GM12865 (cell line): Measurements from ENCODE around the gene RBM33.
A peak's percentile ranks its signal among the peaks of the same experiment; 100 is the strongest.

Experiments
- DNase-seq: peaks from one replicate; pipeline ENCODE4 v3.0.0; 2010; ENCODE audit warnings: low read depth
- H3K4me3 ChIP-seq: 2 replicates; pipeline ENCODE4 v1.5.1; 2011; ENCODE audit warnings: mild to moderate bottlenecking, low read depth, low read length, control low read depth
- TF ChIP-seq, protein P1 (sequence below): IDR thresholded peaks from 2 replicates; pipeline ENCODE4 v1.5.1; 2011; ENCODE audit warnings: low read length, control low read depth, low read depth, inconsistent platforms; ENCODE audit not compliant: insufficient read depth; ENCODE audit errors: missing control alignments

RBM33 gene

DNA sequence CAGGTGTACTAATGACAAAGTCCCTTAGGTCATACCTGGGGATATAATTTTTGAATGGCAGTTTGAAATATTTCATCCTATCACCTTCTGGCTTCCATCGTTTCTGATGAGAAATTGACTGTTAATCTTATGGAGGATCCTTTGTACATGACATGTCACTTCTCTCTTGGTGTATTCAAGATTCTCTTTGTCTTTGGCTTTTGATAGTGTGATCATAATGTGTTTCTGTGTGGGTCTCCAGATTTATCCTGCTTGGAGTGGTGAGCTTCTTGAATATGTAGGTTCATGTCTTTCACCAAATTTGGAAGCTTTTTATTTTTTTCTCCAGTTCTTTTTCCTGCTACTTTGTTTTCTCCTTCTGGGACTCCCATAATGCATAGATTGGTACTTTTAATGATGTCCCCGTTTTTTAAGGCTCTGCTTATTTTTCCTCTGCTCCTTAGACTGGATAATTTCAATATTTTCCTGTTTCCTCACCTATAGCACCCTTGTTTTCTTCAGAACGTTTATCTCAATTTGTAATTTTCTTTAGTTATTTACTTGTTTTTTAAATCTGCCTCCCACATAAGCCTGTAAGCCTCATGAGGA lies 4.4 kb downstream of the RBM33 start:
- TF ChIP-seq, protein P1, sequence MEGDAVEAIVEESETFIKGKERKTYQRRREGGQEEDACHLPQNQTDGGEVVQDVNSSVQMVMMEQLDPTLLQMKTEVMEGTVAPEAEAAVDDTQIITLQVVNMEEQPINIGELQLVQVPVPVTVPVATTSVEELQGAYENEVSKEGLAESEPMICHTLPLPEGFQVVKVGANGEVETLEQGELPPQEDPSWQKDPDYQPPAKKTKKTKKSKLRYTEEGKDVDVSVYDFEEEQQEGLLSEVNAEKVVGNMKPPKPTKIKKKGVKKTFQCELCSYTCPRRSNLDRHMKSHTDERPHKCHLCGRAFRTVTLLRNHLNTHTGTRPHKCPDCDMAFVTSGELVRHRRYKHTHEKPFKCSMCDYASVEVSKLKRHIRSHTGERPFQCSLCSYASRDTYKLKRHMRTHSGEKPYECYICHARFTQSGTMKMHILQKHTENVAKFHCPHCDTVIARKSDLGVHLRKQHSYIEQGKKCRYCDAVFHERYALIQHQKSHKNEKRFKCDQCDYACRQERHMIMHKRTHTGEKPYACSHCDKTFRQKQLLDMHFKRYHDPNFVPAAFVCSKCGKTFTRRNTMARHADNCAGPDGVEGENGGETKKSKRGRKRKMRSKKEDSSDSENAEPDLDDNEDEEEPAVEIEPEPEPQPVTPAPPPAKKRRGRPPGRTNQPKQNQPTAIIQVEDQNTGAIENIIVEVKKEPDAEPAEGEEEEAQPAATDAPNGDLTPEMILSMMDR: no peak
- no peak for DNase-seq
- no peak overlapping the region for H3K4me3 ChIP-seq

DNA sequence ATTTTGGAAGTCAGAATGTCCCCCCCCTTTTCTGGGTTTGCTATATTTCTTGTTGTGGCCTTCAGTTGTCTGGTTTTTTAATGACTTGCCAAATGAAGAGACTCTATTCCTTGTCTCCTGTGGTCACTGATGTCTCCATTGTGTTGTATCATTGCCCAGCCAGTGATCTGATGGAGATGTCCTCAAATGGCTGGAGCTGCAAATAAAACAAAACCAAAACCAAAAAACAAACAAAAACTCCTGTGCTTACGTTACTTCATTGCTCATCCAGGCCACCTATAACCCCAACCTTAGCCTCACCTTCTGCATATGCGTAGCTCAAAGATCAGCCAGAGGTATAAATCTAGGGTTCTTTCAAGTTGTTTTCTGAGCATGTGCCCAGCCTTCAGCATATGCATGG lies 5.1 kb downstream of the RBM33 start:
- no peak overlapping the region for H3K4me3 ChIP-seq
- TF ChIP-seq, protein P1: no peak
- no peak for DNase-seq

DNA sequence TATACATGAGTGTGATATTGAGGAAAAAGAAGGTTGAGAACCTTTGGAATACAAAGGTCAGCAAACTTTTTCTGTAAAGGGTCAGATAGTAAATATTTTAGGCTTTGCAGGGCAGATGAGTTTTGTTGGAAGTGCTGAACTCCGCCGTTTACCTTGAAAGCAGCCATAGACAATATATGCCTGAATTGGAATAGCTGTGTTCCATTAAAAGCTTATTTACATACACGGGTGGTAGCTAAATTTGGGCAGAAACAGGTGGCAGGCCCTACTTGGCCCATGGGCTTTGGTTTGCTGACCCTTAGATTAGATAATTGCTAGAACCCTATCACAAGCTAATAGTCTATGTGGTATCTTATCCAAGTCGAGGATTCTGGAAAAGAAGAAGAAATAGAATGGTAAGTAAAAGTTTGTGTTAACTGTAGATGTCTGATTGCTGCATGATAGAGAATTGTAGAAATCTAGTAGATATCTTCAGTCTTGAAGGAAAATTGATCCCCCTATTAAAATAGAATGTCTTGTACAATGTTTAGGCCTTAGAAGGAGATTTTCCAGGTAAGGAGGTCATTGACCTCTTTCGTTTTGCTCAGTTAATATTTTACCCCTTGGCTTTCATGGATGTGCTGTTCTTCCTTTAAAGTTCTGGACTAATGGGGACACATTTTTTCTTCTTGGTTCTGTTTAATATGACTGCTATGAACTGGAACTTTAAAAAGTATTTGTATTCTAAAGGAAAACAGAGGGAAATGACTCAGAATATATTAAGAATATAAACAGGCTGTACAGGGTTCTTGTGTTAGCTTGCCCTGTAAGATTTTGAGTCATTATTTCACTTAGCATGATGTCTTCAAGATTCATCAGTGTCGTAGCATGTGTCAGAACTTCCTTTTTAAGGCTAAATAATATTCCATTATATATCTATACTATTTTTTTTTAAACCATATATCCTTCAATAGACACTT lies 8.0 kb downstream of the RBM33 start:
- no peak overlapping the region for H3K4me3 ChIP-seq
- no peak for DNase-seq
- TF ChIP-seq, protein P1: no peak

DNA sequence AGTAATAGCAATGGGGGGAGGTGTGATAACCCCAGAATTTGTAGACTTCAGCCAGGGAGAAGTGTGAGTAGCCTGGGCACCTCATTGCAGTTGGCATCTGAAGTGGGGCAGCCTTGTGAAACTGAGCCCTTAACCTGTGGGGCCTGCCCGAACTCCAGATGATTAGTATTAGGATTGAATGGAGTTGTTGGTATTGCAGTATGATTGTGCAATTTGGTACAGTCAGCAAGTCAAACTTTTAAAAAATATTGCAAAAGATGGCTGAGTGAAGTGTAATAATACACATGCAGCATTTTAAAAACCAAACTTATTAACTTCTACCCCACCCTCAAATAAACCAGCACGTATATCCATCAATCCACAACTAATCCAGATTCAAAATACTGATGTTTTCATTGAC lies 9.3 kb downstream of the RBM33 start:
- no peak for DNase-seq
- TF ChIP-seq, protein P1: no peak
- no peak overlapping the region for H3K4me3 ChIP-seq

DNA sequence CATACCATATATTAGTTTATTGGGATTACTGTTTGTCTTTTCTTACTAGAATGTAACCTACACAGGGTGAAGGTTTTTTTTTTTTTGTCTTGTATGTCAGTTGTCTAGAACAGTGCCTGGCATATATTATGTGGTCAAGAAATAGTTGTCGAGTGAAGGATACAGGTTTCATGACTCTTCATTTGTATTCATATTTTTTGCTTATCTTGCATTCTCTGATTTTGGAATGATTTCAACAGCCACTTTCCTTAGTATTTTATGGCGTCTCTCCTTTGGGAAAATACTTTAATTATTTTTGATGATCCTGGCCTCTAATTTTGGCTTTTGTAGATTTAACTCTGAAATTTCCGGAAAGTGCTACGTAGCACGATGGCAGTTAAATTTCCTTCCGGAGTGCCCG lies 12.4 kb downstream of the RBM33 start:
- no peak overlapping the region for H3K4me3 ChIP-seq
- no peak for DNase-seq
- TF ChIP-seq, protein P1: no peak

DNA sequence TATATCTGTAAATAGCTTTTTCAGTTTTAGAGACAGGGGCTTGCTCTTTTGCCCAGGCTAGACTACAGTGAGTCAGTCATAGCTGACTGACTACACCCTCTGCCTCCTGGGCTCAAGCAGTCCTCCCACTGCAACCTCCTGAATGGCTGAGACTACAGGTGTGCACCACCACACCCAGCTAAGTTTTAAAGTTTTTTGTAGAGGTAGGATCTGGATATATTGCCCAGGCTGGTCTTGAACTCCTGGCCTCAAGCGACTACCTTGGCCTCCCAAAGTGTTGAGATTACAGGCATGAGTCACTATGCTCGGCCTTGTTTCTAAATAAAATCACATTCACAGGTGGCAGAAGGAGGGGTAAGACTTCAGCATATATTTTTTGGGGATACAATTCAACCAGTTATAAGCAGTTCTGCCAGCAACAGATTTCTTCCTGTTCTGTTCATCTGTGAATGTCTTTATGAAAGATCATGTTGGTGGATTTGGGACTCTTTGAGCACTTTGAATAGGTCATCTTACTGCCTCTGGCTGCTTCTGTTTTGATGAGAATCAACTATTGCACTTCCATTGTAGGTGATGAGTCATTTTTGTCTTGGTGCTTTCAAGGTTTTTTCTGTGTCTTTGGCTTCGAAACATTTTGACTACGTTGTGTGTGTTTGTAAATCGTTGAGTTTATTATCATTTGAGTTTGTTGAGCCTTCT lies 15.7 kb downstream of the RBM33 start:
- peak; percentile 87 for DNase-seq
- H3K4me3 ChIP-seq: peak overlapping the region; percentile 49
- TF ChIP-seq, protein P1: no peak
